SU-DHL-6 (cell line): ENCODE data around the gene AGAP3.

Experiments used
- H2AFZ ChIP-seq: fragments of 200-600 bp; sonication (generic); 2 replicates; pipeline ENCODE4 v1.6.1; 2014; ENCODE audit warnings: low read depth, mild to moderate bottlenecking, moderate library complexity, mixed read lengths, antibody characterized with exemption, low read length; ENCODE audit not compliant: severe bottlenecking
- H3F3A ChIP-seq: fragments of 200-600 bp; shearing (Covaris generic); 2 replicates; pipeline ENCODE4 v1.6.0; 2016; ENCODE audit warnings: antibody characterized with exemption, mild to moderate bottlenecking; ENCODE audit not compliant: insufficient read depth
- H3K27ac ChIP-seq: fragments of 200-600 bp; sonication (generic); 2 replicates; pipeline ENCODE4 v1.5.1; 2016; ENCODE audit warnings: low read depth, mild to moderate bottlenecking, low read length, moderate library complexity, mixed read lengths
- H3K27me3 ChIP-seq: fragments of 200-600 bp; sonication (generic), shearing (Covaris generic); 2 replicates; pipeline ENCODE4 v1.6.0; 2014; ENCODE audit warnings: mild to moderate bottlenecking, low read length
- H3K36me3 ChIP-seq: fragments of 200-600 bp; sonication (generic); 2 replicates; pipeline ENCODE4 v1.6.1; 2014; ENCODE audit warnings: mild to moderate bottlenecking, low read length, mixed read lengths
- H3K4me2 ChIP-seq: fragments of 300-600, 200-600 bp; shearing (Covaris generic), sonication (generic); 2 replicates; pipeline ENCODE4 v1.6.0; 2014; ENCODE audit warnings: low read length, low read depth, mild to moderate bottlenecking; ENCODE audit not compliant: poor library complexity, severe bottlenecking
- H3K4me3 ChIP-seq: fragments of 200-600 bp; sonication (generic); 2 replicates; pipeline ENCODE4 v1.5.1; 2014; ENCODE audit warnings: antibody characterized with exemption, low read length, mild to moderate bottlenecking, mixed read lengths; ENCODE audit not compliant: insufficient read depth, poor library complexity, severe bottlenecking
- H3K79me2 ChIP-seq: fragments of 200-600 bp; sonication (generic); 2 replicates; pipeline ENCODE4 v1.6.1; 2014; ENCODE audit warnings: mild to moderate bottlenecking, low read length, moderate library complexity; ENCODE audit not compliant: insufficient read depth
- H3K9ac ChIP-seq: fragments of 200-600 bp; sonication (generic); 2 replicates; pipeline ENCODE4 v1.7.0; 2014; ENCODE audit warnings: mild to moderate bottlenecking, low read length
- H3K9me2 ChIP-seq: fragments of 200-600 bp; sonication (generic); replicated peaks from 2 replicates; pipeline ENCODE4 v1.6.1; 2014; ENCODE audit warnings: low read length; ENCODE audit not compliant: insufficient read depth
- H3K9me3 ChIP-seq: fragments of 200-600 bp; sonication (generic); 2 replicates; pipeline ENCODE4 v1.6.1; 2014; ENCODE audit warnings: low read length, mixed read lengths; ENCODE audit not compliant: insufficient read depth
- H4K20me1 ChIP-seq: fragments of 200-600 bp; sonication (generic); 2 replicates; pipeline ENCODE4 v1.6.1; 2014; ENCODE audit warnings: low read depth, mild to moderate bottlenecking, antibody characterized with exemption, low read length, moderate library complexity, mixed read lengths
- CTCF ChIP-seq: fragments of 200-600 bp; sonication (generic); IDR thresholded peaks from one replicate; pipeline ENCODE4 v1.5.1; 2017; ENCODE audit warnings: antibody characterized with exemption, mild to moderate bottlenecking, low read length, moderate library complexity; ENCODE audit not compliant: insufficient read depth, poor library complexity, severe bottlenecking
- EZH2phosphoT487 ChIP-seq: fragments of 200-600 bp; sonication (generic), shearing (Covaris generic); conservative IDR thresholded peaks from 2 replicates; pipeline ENCODE4 v1.6.1; 2018; ENCODE audit warnings: mild to moderate bottlenecking, antibody characterized with exemption, low read length, moderate library complexity, mixed read lengths

The AGAP3 gene

DNA sequence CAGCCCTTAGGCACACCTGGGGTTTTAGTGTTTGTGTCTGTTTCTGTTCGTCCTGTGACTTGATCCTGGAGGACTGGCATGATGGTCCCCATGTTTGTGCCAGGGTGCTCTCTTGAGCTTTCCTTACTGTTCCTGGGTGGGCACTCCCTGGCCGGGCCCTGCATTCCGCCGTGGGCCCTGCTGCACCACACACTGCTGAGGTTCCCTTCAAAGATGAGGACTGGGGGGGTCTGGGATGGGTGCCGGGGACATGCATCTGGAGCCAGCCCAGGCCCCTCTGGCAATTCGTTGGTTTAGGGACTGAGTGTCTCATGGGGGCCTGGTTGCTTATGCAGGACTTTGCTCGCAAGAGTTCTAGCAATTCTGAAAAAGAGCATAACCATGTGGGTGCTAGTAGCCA, 4.7 kb downstream of the AGAP3 start:
- H2AFZ ChIP-seq, result no peak overlapping the region
- no peaks in the 10 kb centered on the region for H3K9me3 ChIP-seq
- TF ChIP-seq CTCF, result no peak
- TF ChIP-seq EZH2phosphoT487, result no peak
- no peak overlapping the region for H3K4me3 ChIP-seq
- H4K20me1 ChIP-seq, result no peaks in the 10 kb centered on the region
- H3F3A ChIP-seq, result no peaks in the 10 kb centered on the region
- no peaks in the 10 kb centered on the region for H3K36me3 ChIP-seq
- H3K9ac ChIP-seq, result no peak overlapping the region
- H3K27me3 ChIP-seq, result no peaks in the 10 kb centered on the region
- H3K9me2 ChIP-seq, result no peaks in the 10 kb centered on the region
- H3K79me2 ChIP-seq, result no peaks in the 10 kb centered on the region
- no peak overlapping the region for H3K4me2 ChIP-seq
- H3K27ac ChIP-seq, result no peak overlapping the region

DNA sequence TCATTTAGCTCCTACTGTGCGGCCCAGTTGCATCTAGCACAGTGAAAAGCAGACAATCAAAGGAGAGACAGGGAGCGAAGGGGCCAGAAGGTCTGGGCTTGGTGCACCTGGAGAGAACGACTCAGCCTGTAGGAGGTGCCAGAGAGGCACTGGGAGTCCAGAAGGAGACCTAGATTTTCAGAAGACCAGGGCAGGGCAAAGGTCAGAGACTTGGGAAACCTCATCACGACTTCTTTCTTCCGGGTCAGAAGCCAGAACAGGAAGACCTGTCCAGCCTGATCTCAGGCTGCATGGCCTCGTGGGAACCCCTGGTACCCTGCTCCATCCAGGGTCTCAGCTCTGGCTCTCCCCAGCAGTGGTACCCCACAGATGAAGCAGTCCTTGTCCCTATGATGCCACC, 5.2 kb downstream of the AGAP3 start:
- H3K36me3 ChIP-seq, result no peaks in the 10 kb centered on the region
- H3K9ac ChIP-seq, result no peak overlapping the region
- H3K27ac ChIP-seq, result no peak overlapping the region
- no peaks in the 10 kb centered on the region for H4K20me1 ChIP-seq
- H3F3A ChIP-seq, result no peaks in the 10 kb centered on the region
- H3K4me2 ChIP-seq, result no peak overlapping the region
- peak; percentile 52 for TF ChIP-seq CTCF
- no peak for TF ChIP-seq EZH2phosphoT487
- H3K4me3 ChIP-seq, result no peak overlapping the region
- H2AFZ ChIP-seq, result no peak overlapping the region
- H3K27me3 ChIP-seq, result no peaks in the 10 kb centered on the region
- H3K9me3 ChIP-seq, result no peaks in the 10 kb centered on the region
- H3K9me2 ChIP-seq, result no peaks in the 10 kb centered on the region
- H3K79me2 ChIP-seq, result no peaks in the 10 kb centered on the region

DNA sequence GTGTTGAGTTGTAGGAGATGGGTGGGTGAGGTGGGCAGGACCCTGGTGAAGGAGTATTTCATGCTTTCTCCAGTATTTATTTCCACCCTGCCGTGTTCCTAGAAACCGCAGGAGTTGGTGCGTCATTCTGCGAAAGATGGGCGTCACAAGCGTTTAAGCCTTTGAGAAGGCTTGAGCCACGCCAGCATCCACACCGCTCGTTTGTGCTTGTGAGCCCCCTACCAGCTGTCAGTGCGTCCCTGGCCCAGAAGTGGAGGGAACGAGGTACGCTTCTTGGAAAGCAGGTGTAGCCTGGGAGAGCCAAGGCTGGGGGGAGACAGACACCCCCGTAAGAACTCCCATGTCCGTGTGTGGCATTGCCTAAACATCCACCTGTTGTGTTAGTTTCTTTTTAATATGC, 5.7 kb downstream of the AGAP3 start:
- TF ChIP-seq EZH2phosphoT487 (no peak), CTCF (no peak)
- Histone ChIP-seq H3K4me2 (no peak overlapping the region), H3K79me2 (no peaks in the 10 kb centered on the region), H3K27me3 (no peaks in the 10 kb centered on the region), H3K36me3 (no peaks in the 10 kb centered on the region), H2AFZ (no peak overlapping the region), H4K20me1 (no peaks in the 10 kb centered on the region), H3K9me3 (no peaks in the 10 kb centered on the region), H3K9ac (no peak overlapping the region), H3K4me3 (no peak overlapping the region), H3F3A (no peaks in the 10 kb centered on the region), H3K27ac (no peak overlapping the region), H3K9me2 (no peaks in the 10 kb centered on the region)

- Histone ChIP-seq H3K4me3 (no peak overlapping the region), H3K9me2 (no peaks in the 10 kb centered on the region), H2AFZ (no peak overlapping the region), H3K27me3 (no peaks in the 10 kb centered on the region), H3K9ac (no peak overlapping the region), H4K20me1 (no peaks in the 10 kb centered on the region), H3K9me3 (no peaks in the 10 kb centered on the region), H3K36me3 (no peaks in the 10 kb centered on the region), H3K79me2 (no peaks in the 10 kb centered on the region), H3K27ac (no peak overlapping the region), H3F3A (no peaks in the 10 kb centered on the region), H3K4me2 (no peak overlapping the region)
- TF ChIP-seq EZH2phosphoT487 (no peak), CTCF (no peak)
Measured at GRCh38 chr7:151093748-151094147, 7.5 kb downstream of the AGAP3 start.
